Measurements from ENCODE around the gene SEM1.

- TF ChIP-seq CTCF (IDR thresholded peaks at IDR 0.05 in 4 of 5, conservative IDR thresholded peaks at IDR 0.05 in 1 of 5) (no peak), POLR2A (IDR thresholded peaks at IDR 0.05) (no peak)
These were observed 52.2 kb downstream of the SEM1 start for GRCh38 chr7:96657347-96658021.
